GM12865 (cell line): Measurements from ENCODE around the gene SLC2A9.

ENCODE experiments used
- DNase-seq: peaks from one replicate; pipeline ENCODE4 v3.0.0; 2010; ENCODE audit warnings: low read depth
- H3K4me3 ChIP-seq: 2 replicates; pipeline ENCODE4 v1.5.1; 2011; ENCODE audit warnings: mild to moderate bottlenecking, low read depth, low read length, control low read depth
- TF ChIP-seq, protein P1 (sequence below): IDR thresholded peaks from 2 replicates; pipeline ENCODE4 v1.5.1; 2011; ENCODE audit warnings: low read length, control low read depth, low read depth, inconsistent platforms; ENCODE audit not compliant: insufficient read depth; ENCODE audit errors: missing control alignments

The SLC2A9 gene

DNA sequence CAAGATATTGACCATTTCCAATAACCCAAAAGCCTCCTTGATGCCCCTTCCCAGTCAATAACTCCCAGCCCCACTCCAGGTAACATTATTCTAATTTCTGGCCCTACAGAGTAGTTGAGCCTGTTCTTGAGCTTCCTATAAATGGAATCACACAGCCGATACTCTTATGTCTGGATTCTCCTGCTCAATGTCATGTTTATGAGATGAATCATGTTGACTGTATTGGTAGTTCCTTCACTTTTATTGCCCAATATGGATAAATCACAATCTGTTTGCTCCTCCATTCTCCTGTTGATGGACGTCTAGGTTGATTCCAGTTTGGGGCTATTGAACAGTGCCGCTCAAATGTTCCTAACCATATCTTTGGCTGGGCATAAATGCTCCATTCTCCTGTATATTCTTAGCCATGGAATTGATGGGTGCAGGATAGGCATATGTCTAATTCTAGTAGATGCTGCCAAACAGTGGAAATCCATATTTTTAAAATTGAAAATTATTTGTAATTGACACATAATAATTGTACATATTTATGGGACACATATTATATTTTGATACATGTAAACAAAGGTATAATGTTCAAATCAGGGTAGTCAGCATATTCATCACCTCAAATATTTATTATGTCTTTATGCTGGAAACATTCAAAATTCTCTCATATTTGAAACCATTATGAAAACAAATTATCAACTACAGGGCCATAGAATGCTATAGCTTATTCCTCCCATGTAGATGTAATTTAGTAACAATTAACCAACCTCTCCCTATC lies 40.5 kb upstream of the SLC2A9 start:
- no peak for DNase-seq
- H3K4me3 ChIP-seq = no peak overlapping the region
- TF ChIP-seq, protein P1, sequence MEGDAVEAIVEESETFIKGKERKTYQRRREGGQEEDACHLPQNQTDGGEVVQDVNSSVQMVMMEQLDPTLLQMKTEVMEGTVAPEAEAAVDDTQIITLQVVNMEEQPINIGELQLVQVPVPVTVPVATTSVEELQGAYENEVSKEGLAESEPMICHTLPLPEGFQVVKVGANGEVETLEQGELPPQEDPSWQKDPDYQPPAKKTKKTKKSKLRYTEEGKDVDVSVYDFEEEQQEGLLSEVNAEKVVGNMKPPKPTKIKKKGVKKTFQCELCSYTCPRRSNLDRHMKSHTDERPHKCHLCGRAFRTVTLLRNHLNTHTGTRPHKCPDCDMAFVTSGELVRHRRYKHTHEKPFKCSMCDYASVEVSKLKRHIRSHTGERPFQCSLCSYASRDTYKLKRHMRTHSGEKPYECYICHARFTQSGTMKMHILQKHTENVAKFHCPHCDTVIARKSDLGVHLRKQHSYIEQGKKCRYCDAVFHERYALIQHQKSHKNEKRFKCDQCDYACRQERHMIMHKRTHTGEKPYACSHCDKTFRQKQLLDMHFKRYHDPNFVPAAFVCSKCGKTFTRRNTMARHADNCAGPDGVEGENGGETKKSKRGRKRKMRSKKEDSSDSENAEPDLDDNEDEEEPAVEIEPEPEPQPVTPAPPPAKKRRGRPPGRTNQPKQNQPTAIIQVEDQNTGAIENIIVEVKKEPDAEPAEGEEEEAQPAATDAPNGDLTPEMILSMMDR = no peak

DNA sequence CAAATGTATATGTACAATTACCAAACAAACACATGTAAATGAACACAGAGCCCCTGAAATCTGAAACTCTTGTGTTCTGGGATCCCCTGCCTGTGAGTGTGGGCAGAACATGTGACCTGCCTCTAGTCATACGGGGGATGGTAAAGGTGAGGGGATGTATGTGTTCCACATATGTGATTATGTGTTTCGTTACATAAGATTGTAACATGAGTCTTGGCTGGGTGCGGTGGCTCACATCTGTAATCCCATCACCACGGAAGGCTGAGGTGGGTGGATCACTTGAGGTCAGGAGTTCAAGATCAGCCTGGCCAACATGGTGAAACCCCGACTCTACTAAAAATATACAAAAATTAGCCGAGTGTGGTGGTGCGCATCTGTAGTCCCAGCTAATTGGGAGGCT lies 37.1 kb upstream of the SLC2A9 start:
- DNase-seq = no peak
- TF ChIP-seq, protein P1 = no peak
- H3K4me3 ChIP-seq = no peak overlapping the region

DNA sequence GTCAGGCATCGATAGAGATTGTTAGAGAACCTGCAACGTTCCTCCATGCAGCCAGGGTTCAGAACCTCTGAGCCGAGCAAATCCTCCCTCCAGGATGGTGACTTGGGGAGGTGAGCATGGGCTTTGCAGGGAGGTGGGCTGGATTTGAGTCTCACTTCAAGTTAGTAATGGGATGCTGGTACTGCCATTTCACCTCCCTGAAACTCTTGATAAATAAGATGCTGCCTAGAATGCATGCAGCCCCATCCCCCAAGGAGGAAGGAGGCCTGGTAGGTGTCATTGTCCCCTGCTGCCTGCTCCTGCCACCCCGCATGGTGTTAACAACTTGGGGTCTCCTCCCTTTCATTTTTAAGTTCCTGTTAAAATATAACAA lies 35.7 kb upstream of the SLC2A9 start:
- TF ChIP-seq, protein P1 = no peak
- DNase-seq = no peak
- no peak overlapping the region for H3K4me3 ChIP-seq

DNA sequence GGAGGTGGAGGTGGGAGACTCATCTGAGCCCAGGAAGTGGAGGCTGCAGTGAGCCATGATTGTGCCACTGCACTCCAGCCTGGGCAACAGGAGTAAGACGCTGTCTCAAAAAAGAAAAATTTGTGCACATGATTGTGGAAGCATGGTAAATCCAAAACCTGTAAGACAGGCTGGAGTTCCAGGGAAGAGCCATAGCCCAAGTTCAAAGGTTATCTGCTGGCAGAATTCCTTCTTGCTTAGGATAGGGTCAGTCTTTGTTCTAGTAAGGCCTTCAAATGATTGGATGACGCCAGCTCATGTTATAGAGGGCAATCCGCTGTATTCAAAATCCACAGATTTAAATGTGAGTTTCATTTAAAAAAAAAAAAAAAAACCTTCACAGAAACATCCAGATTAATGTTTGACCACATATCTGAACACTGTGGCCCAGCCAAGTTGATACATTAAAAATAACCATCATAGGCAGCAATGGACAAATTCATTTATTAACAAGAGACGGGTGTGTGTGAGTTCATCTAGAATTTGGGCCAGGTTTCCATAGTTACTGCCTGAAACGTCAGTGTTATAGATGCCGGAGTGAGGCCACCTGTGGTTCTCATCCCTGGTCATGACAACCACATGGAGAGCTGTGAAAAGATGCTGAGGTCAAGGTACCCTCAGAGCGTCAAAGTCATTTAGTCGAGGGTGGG lies 35.2 kb upstream of the SLC2A9 start:
- TF ChIP-seq, protein P1 = no peak

GRCh38 chr4:10055871-10056270 lies 34.6 kb upstream of the SLC2A9 start:
- no peak overlapping the region for H3K4me3 ChIP-seq
- DNase-seq = no peak
- TF ChIP-seq, protein P1 = no peak

More for the DNA sequence above, 35.2 kb upstream of the SLC2A9 start:
- DNase-seq = no peak
- H3K4me3 ChIP-seq = no peak overlapping the region

DNA sequence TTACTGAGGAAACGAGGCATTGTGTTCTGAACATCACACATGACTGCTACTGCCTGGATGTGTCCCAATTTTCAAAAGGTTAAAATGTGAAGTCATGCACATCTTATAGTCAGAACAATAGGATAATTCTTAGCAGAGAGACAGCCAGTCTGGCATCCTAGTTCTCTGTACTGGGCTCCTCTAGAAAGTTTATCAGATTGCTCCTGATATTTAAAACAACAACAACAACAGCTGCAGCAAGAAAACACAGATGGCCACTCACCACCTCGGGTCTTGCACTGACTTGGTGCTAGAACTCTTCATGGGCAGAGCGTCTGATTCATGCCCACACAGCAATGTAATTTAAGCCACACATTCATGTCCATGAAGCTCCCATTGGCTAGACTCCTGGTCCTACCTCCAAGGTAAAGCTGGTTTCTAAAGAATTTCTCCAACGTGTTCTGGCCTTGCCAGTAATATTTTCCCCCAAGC lies 33.3 kb upstream of the SLC2A9 start:
- DNase-seq = no peak
- H3K4me3 ChIP-seq = no peak overlapping the region
- TF ChIP-seq, protein P1 = no peak
